OCI-LY1 (cell line): ENCODE results near the gene OPN1MW2.
"Not testable (repeated sequence)": the region's sequence is repeated elsewhere in the genome, so short reads cannot be mapped to it uniquely, and the experiment has no call there.

Experiments used
- CTCF ChIP-seq: fragments of 200-600 bp; sonication (generic), shearing (Covaris generic); IDR thresholded peaks from 2 replicates; pipeline ENCODE4 v1.5.1; 2017; ENCODE audit warnings: mild to moderate bottlenecking, antibody characterized with exemption, low read length, moderate library complexity, mixed read lengths
- EZH2 ChIP-seq: fragments of 200-600 bp; sonication (generic), shearing (Covaris generic); IDR thresholded peaks from 2 replicates; pipeline ENCODE4 v1.8.0; 2017; ENCODE audit warnings: borderline replicate concordance, mixed run types, mild to moderate bottlenecking, antibody characterized with exemption, low read length, moderate library complexity, mixed read lengths

GRCh38 chrX:154183794-154184193 is 35.8 kb upstream of the OPN1MW2 start:
- not testable (repeated sequence) for TF ChIP-seq CTCF, EZH2
